C4-2B (cell line): ENCODE data around the gene CORO2B.

Experiments used
- H3K27ac ChIP-seq: fragments of 450-650 bp; 2 replicates; pipeline ENCODE4 v1.5.1; 2017
- CTCF ChIP-seq: fragments of 450-650 bp; conservative IDR thresholded peaks from 2 replicates; pipeline ENCODE4 v1.5.1; 2017; ENCODE audit warnings: mild to moderate bottlenecking
- ZFX ChIP-seq: fragments of 450-650 bp; IDR thresholded peaks from 2 replicates; pipeline ENCODE4 v1.6.1; 2017

CORO2B gene

GRCh38 chr15:68608206-68608843 lies 29.5 kb downstream of the CORO2B start:
- no peak overlapping the region for H3K27ac ChIP-seq
- no peak for TF ChIP-seq ZFX
- no peak for TF ChIP-seq CTCF

GRCh38 chr15:68608844-68609232 lies 30.0 kb downstream of the CORO2B start:
- no peak overlapping the region for H3K27ac ChIP-seq
- TF ChIP-seq ZFX (no peak), CTCF (no peak)

GRCh38 chr15:68609629-68610028 lies 30.8 kb downstream of the CORO2B start:
- H3K27ac ChIP-seq: no peak overlapping the region
- TF ChIP-seq ZFX (no peak), CTCF (no peak)

- H3K27ac ChIP-seq: no peak overlapping the region
These were observed 32.0 kb downstream of the CORO2B start for GRCh38 chr15:68610825-68611224.

GRCh38 chr15:68612503-68612902 lies 33.7 kb downstream of the CORO2B start:
- no peak for TF ChIP-seq ZFX
- no peak for TF ChIP-seq CTCF
- H3K27ac ChIP-seq: no peak overlapping the region

More at GRCh38 chr15:68610825-68611224, 32.0 kb downstream of the CORO2B start:
- no peak for TF ChIP-seq CTCF
- no peak for TF ChIP-seq ZFX

GRCh38 chr15:68612979-68613740 lies 34.4 kb downstream of the CORO2B start:
- TF ChIP-seq ZFX (no peak), CTCF (no peak)
- H3K27ac ChIP-seq: no peak overlapping the region

- H3K27ac ChIP-seq: no peak overlapping the region
- TF ChIP-seq CTCF: no peak
- TF ChIP-seq ZFX: no peak
These were observed 35.7 kb downstream of the CORO2B start for GRCh38 chr15:68614286-68615035.
